GM08714 (cell line): Measurements from ENCODE around the gene SLC12A7.

Source experiments
- H3K4me3 ChIP-seq: fragments of 200-500 bp; sonication (Bioruptor generic); 2 replicates; pipeline ENCODE4 v1.5.1; 2014; ENCODE audit warnings: mild to moderate bottlenecking, low read length, inconsistent platforms
- ZNF274 ChIP-seq: IDR thresholded peaks from 2 replicates; pipeline ENCODE4 v1.6.1; 2012; ENCODE audit warnings: mild to moderate bottlenecking, low read depth, low read length

SLC12A7 gene

GRCh38 chr5:1052076-1052475, 59.8 kb downstream of the SLC12A7 start:
- no peak overlapping the region for H3K4me3 ChIP-seq
- TF ChIP-seq ZNF274, result no peak

DNA sequence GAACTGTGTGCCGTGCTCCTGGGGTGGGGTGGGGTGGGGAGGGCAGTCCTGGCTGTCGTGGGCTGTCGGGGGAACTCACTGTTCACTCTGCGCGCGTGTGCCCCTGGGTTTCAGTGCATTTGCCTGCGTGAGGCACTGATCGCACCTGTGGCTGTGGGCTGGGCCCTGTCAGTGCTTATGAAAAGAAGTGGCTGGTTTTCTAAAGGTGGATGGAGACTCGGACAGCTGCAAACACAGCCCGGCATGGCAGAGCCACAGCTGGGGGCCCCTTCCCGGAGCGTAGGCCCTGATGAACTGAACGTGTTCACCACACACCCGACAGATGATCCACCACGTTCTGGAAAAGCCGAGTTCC, 60.5 kb downstream of the SLC12A7 start:
- no peak overlapping the region for H3K4me3 ChIP-seq
- TF ChIP-seq ZNF274, result no peak

DNA sequence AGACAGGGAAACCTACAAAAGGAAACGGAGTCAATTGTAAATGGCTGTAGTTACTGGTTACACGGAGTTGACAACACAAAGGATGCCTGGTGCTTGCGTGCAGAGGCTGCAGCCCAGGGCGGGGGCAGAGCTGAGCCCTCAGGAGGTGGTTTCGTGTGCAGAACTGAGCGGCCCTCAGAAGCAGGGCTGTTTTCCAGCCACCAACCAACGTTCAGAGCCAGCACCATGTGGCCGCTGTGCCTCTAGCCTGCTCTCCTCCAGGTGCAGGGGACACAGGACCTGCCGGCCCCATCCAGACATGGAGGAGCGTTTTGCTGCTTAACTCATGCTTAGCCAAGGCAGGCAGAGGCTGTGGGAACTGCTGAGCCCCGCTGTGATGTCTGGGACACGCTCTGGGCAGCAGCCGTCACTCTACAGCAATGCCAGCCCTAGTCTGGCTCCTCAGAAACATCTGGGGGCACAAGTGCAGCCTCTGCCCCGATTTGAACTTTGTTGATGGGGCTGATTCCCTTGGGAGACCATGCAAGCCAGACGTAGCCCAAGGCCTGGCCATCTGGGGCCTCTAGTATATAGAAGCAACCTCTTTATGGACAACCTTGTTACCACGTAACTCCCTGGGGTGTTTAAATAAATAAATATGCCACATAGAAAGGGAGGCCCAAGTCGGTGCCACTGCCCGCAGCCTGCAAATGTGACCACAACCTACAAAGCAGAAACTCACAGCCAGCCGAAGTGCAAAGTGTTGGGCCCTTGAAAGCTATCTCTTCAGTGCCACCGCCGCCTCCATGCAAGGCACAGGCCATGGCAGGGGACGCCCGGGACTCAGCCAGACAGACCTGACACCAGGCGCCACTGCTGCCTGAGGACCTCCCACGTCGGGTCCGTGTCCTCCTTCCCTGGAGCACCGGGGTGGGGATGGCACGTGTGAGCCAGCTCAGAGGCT, 61.2 kb downstream of the SLC12A7 start:
- H3K4me3 ChIP-seq, result no peak overlapping the region
- no peak for TF ChIP-seq ZNF274

DNA sequence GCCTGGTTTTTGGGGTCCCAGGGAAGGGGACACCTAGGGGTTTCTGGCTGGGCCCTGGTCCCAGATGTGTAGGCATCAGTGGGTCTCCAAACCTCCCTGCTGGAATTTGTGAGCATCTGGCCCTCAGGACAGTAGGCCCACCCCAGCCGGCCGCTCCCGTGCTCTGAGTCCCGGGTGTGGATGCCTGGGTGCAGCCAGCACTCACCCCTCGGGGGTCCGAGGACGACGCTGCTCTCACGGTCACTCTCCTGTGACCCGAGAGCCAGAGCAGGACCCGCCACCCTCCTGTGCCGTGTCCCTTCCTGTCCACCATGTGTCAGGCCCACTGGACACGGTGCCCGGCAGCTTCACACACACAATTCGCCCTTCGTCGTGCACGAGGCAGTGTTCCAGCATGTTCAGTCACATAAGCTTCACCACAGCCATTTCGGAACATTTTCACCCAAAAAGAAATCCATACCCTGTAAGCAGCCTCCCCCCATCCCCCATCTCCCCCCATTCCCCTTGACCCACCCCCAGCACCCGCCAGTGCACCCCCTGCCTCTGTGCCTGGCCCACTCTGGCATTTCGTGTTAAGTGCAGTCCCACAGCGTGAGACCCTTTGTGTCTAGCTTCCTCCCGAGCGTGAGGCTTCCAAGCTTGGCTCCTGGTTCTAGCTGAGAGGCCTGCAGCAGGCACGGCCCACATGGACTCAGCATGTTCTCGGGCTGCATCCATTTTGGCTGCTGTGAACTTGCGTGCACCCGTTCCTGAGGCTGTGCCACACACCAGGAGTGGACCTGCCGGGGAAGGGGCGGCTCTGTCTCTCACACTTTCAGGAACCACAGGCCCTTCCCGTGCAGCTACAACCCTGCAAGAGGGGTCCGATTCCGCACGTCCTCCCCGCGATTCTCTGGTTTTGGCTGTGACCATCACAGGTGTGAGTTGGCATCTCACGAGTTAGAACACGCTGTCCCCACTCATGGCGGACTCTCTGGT, 62.7 kb downstream of the SLC12A7 start:
- no peak overlapping the region for H3K4me3 ChIP-seq
- no peak for TF ChIP-seq ZNF274

- TF ChIP-seq ZNF274, result no peak
- no peak overlapping the region for H3K4me3 ChIP-seq
These were observed 63.6 kb downstream of the SLC12A7 start for GRCh38 chr5:1048162-1048721.

GRCh38 chr5:1047332-1047965, 64.4 kb downstream of the SLC12A7 start:
- no peak overlapping the region for H3K4me3 ChIP-seq
- TF ChIP-seq ZNF274, result no peak

DNA sequence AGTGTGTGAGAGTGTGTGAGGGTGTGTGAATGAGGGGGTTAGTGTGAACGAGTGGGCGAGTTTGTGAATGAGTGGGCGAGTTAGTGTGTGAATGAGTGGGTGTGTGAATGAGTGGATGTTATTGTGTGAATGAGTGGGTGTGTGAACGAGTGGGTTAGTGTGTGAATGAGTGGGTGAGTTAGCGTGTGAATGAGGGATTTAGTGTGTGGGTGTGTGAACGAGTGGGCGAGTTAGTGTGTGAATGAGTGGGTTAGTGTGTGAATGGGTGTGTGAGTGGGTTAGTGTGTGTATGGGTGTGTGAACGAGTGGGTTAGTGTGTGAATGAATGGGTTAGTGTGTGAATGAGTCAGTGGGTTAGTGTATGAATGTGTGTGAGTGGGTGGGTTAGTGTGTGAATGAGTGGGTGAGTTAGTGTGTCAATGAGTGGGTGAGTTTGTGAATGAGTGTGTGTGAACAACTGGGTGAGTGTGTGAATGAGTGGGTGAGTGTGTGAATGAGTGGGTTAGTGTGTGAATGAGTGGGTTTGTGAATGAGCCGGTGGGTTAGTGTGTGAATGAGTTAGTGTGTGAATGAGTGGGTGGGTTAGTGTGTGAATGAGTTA, 65.8 kb downstream of the SLC12A7 start:
- no peak overlapping the region for H3K4me3 ChIP-seq
- no peak for TF ChIP-seq ZNF274

DNA sequence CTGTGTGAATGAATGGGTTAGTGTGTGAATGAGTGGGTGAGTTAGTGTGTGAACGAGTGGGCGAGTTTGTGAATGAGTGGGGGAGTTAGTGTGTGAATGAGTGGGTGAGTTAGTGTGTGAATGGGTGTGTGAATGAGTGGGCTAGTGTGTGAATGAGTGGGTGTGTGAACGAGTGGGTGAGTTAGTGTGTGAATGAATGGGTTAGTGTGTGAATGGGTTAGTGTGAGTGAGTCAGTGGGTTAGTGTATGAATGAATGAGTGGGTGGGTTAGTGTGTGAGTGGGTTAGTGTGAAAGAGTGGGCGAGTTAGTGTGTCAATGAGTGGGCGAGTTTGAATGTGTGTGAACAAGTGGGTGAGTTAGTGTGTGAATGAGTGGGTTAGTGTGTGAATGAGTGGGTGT, 67.7 kb downstream of the SLC12A7 start:
- H3K4me3 ChIP-seq, result no peak overlapping the region
- no peak for TF ChIP-seq ZNF274

GRCh38 chr5:1043327-1043726, 68.5 kb downstream of the SLC12A7 start:
- no peak for TF ChIP-seq ZNF274

GRCh38 chr5:1042626-1043025, 69.2 kb downstream of the SLC12A7 start:
- H3K4me3 ChIP-seq, result no peak overlapping the region
- TF ChIP-seq ZNF274, result no peak

More at GRCh38 chr5:1043327-1043726, 68.5 kb downstream of the SLC12A7 start:
- no peak overlapping the region for H3K4me3 ChIP-seq

- no peak overlapping the region for H3K4me3 ChIP-seq
- no peak for TF ChIP-seq ZNF274
These were observed 70.4 kb downstream of the SLC12A7 start for GRCh38 chr5:1041225-1042143.

DNA sequence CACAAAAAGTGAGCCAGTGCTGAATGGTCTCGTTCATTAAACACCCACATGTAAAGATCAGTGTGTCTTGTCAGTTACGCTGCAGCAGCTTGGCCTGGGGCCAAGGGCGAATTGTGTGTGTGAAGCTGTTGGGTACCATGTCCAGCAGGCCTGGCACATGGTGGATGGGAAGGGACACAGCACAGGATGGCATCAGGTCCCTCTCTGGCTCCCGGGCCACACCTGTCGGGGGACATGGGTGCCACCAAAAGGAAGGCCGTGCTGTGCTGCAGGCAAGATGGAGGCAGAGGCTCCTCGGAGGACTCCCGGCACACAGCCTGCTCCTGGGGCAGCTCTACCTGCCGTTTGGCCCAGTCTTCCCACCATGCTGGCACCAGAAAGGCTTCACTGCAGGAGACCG, 71.3 kb downstream of the SLC12A7 start:
- TF ChIP-seq ZNF274, result no peak
- no peak overlapping the region for H3K4me3 ChIP-seq

GRCh38 chr5:1039706-1040260, 72.1 kb downstream of the SLC12A7 start:
- no peak for TF ChIP-seq ZNF274
- no peak overlapping the region for H3K4me3 ChIP-seq
